Stimulated activated CD4-positive, alpha-beta T cell treated with anti-CD3 and anti-CD28 coated beads, Interleukin-1b, Interleukin-23, amount 100 ng/mL, for 48 hours (primary cell): ENCODE results near the gene EFHC1.

Experiments used
- DNase-seq: peaks from one replicate; pipeline ENCODE4 v3.0.0-alpha.2; 2020

EFHC1 gene

DNA sequence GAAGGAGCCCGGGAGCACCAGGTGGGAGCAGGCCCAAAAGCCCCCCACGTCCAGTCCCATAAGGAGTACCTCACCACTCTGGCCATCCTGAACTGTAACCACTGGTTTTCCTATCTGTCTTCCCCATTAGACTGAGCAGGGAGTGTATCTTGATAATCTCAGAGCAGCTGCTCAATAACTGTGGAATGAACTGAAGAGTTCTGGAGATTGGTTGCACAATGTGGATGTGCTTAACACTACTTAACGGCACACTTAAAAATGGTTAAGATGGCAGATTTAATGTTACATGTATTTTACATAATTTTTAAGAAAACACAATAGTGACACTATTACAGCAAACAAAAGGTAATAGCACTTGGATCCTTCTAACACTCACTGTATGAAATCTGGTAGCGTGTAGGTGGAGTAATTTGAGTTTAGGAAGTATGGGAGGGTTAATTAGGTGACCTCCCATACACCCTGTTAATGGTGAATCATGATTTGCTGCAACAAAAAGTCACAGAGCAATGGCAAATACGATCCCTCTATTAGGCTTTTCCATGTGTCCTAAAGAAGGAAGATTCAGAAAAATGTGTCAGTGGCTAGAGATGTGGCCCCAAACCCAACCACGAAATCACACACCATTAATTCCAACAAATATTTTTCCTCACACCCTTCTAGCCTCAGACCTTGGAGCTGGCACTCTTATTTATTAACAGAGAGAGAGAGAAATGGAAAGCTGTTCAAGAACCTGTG, 138.3 kb downstream of the EFHC1 start:
- no peak for DNase-seq

DNA sequence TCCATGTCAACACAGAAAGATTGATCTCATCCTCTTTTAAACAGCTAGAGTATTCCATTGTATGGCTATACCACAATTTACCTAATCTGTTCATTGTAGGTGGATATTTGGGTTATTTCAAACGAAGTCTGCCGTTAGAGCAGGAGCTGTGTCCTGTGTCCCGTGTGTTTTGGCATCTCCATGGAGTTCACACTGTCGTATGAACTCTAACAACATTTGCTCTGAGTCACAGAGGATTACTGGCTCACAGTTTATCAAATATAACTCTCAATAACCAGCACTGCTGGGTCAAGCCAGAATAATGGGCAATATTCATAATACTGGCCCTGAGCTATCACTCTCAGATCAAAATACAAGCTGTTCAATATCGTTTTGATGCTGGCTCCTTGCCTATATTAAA, 140.3 kb downstream of the EFHC1 start:
- no peak for DNase-seq

DNA sequence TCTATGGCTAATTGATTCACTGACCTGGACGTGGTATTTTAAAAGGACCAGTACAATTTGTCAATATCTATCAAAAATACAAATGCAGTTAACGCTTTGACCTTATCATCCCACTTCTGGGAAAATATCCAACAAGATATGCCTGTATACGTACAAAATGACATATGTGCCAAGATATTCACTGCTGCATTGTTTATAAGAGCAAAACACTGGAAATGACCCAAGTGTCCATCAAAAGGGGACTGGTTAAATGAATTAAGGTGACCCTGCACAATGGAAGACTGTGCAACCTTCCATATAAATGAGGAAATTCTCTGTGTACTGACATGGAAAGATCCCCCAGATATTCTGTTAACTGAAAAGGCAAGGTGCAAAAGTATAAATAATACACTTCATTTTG, 142.8 kb downstream of the EFHC1 start:
- no peak for DNase-seq

DNA sequence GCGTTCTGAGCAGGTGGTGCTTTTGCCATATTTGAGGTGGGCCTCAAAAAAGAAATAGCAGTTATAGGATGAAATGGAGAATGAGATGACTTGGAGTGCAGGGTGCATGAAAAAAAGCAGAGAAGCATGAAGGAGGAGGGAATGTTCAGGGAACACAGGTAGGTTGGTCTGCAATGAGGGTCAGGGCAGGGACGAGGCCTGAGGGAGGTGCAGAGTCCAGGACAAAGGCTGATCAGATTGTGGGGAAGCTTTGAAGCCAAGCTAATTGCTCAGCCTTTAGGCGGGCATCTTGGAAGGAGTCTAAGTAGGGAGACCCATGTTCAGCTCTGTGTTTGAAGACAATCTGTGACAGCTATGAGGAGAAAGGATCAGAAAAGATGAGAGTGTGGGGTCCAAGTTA, 144.7 kb downstream of the EFHC1 start:
- DNase-seq, result no peak

DNA sequence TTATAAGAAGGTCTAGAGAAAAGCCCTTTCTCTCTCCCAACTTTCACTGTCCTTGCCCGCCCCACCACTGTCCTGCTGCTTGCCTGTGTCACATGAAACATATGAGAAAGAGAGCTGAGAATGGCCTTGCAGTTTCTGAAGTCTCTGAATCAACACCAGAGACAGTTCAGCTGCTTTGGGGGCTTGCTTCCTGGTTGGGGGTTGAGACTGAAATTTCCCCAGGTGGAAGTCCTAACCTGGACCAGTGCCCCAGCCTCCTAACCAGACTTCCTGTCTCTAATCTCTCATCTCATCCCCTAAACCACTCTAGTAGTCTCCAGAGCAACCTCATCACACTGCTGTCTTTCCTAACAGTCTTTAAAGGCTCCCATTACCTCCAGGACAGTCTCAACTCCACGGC, 146.1 kb downstream of the EFHC1 start:
- no peak for DNase-seq

GRCh38 chr6:52566853-52567279, 146.7 kb downstream of the EFHC1 start:
- DNase-seq, result no peak

DNA sequence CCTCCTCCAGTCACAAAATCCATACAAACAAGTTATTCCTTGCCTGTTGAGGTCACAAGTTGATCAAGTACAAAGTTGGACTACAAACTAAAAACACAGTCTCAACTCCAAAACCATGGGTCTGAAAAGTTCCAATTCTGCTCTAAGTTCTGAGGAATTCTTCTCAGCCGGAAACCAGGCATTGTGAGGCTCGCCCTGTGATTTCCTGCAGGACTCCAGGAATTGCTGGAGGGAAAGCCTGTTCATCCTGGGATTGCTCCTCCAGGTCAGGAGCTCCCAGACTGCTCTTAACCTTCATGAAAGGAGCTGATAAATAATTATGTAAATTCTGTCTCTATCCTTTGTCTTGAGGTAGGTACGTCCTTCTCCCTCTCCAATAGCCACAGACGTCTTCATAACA, 148.2 kb downstream of the EFHC1 start:
- no peak for DNase-seq

- DNase-seq, result no peak
Observed at GRCh38 chr6:52570291-52570700, 150.2 kb downstream of the EFHC1 start.

GRCh38 chr6:52571099-52571755, 151.1 kb downstream of the EFHC1 start:
- DNase-seq, result no peak

- no peak for DNase-seq
Observed at GRCh38 chr6:52572536-52572935, 152.4 kb downstream of the EFHC1 start.

DNA sequence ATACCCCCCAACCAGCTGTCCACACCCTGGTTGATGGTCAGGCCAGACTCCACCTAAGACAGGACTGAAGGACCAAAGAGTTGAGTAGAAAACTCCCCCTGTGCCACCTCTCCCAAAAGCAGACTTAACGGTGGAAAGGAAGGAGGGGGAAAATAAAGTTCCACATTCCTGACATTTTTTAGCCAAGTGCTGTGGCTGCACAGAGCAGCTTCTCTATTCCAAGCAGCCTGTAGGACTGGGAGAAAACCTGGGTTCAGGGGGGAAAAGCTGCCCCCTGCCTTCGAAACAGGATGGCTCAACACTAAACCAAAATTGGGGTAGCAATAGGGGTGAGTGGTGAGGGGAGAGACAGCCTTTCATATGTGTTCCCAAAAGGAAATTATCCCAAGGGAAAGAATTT, 153.2 kb downstream of the EFHC1 start:
- no peak for DNase-seq
